Neural cell (in vitro differentiated cells): ENCODE data around the gene THAP12. TPM values are rescaled to one million over a fixed set of nuclear protein-coding genes. Genes with fewer than 3 reads are reported as not detected.

Source experiments
- H2AFZ ChIP-seq: fragments of 200-600, 300-800 bp; sonication (generic), shearing (Covaris generic); 2 replicates; pipeline ENCODE4 v1.6.0; 2014; ENCODE audit warnings: low read depth, mild to moderate bottlenecking, antibody characterized with exemption, low read length, moderate library complexity
- H3F3A ChIP-seq: fragments of 200-600 bp; shearing (Covaris generic); 2 replicates; pipeline ENCODE4 v1.6.1; 2016; ENCODE audit warnings: mild to moderate bottlenecking, moderate library complexity, mixed read lengths, antibody characterized with exemption, low read length; ENCODE audit not compliant: insufficient read depth, poor library complexity, severe bottlenecking
- H3K27ac ChIP-seq: fragments of 200-600, 300-800 bp; sonication (generic), shearing (Covaris generic); 2 replicates; pipeline ENCODE4 v1.5.1; 2014; ENCODE audit warnings: mild to moderate bottlenecking, low read length, moderate library complexity
- H3K27me3 ChIP-seq: fragments of 300-800, 200-600 bp; sonication (generic), shearing (Covaris generic); 2 replicates; pipeline ENCODE4 v1.6.0; 2014; ENCODE audit warnings: mild to moderate bottlenecking, low read depth, low read length, moderate library complexity; ENCODE audit not compliant: insufficient read depth
- H3K36me3 ChIP-seq: fragments of 300-800, 200-600 bp; sonication (generic), shearing (Covaris generic); 2 replicates; pipeline ENCODE4 v1.5.1; 2014; ENCODE audit warnings: mild to moderate bottlenecking, antibody characterized with exemption, low read length, moderate library complexity; ENCODE audit not compliant: insufficient read depth
- H3K4me2 ChIP-seq: fragments of 300-800, 200-600 bp; sonication (generic), shearing (Covaris generic); 2 replicates; pipeline ENCODE4 v1.6.0; 2014; ENCODE audit warnings: mild to moderate bottlenecking, low read length
- H3K4me3 ChIP-seq: fragments of 300-800, 200-600 bp; sonication (generic), shearing (Covaris generic); 2 replicates; pipeline ENCODE4 v1.5.1; 2014; ENCODE audit warnings: mild to moderate bottlenecking, low read length, moderate library complexity
- H3K79me2 ChIP-seq: fragments of 200-600 bp; shearing (Covaris generic); replicated peaks from 2 replicates; pipeline ENCODE4 v1.6.0; 2014; ENCODE audit warnings: mild to moderate bottlenecking, low read length, moderate library complexity; ENCODE audit not compliant: insufficient read depth
- H3K9ac ChIP-seq: fragments of 300-800, 200-600 bp; sonication (generic), shearing (Covaris generic); 2 replicates; pipeline ENCODE4 v1.6.1; 2016; ENCODE audit warnings: mild to moderate bottlenecking, low read length, mixed read lengths
- H3K9me2 ChIP-seq: fragments of 200-600 bp; shearing (Covaris generic); 2 replicates; pipeline ENCODE4 v1.6.1; 2016; ENCODE audit warnings: mild to moderate bottlenecking, low read length, mixed read lengths; ENCODE audit not compliant: insufficient read depth
- H3K9me3 ChIP-seq: fragments of 200-600, 300-800 bp; sonication (generic), shearing (Covaris generic); 2 replicates; pipeline ENCODE4 v1.6.1; 2016; ENCODE audit warnings: mild to moderate bottlenecking, mixed run types, low read length, moderate library complexity, mixed read lengths
- H4K20me1 ChIP-seq: fragments of 200-600 bp; shearing (Covaris generic); 2 replicates; pipeline ENCODE4 v1.6.1; 2016; ENCODE audit warnings: mild to moderate bottlenecking, mixed run types; ENCODE audit not compliant: insufficient read depth
- CTCF ChIP-seq: fragments of 450-650 bp; IDR thresholded peaks from 2 replicates; pipeline ENCODE4 v1.5.1; 2014; ENCODE audit warnings: antibody characterized with exemption, mild to moderate bottlenecking, moderate library complexity; ENCODE audit not compliant: poor library complexity, severe bottlenecking
- EP300 ChIP-seq: fragments of 450-650 bp; conservative IDR thresholded peaks from 2 replicates; pipeline ENCODE4 v1.6.1; 2014; ENCODE audit warnings: antibody characterized with exemption, mild to moderate bottlenecking, moderate library complexity; ENCODE audit not compliant: poor library complexity, severe bottlenecking
- EZH2 ChIP-seq: fragments of 200-600, 300-800 bp; shearing (Covaris generic), sonication (generic); IDR thresholded peaks from 2 replicates; pipeline ENCODE4 v1.6.1; 2014; ENCODE audit warnings: antibody characterized with exemption, low read length, borderline replicate concordance, mild to moderate bottlenecking; ENCODE audit not compliant: insufficient read depth, poor library complexity, severe bottlenecking
- MXI1 ChIP-seq: fragments of 450-650 bp; conservative IDR thresholded peaks from 2 replicates; pipeline ENCODE4 v1.6.1; 2014; ENCODE audit warnings: antibody characterized with exemption, mild to moderate bottlenecking; ENCODE audit not compliant: poor library complexity, severe bottlenecking
- POLR2AphosphoS5 ChIP-seq: IDR thresholded peaks from 2 replicates; pipeline ENCODE4 v1.6.1; 2012
- RAD21 ChIP-seq: fragments of 450-650 bp; conservative IDR thresholded peaks from 2 replicates; pipeline ENCODE4 v1.6.1; 2014; ENCODE audit warnings: antibody characterized with exemption, mild to moderate bottlenecking, moderate library complexity
- REST ChIP-seq: IDR thresholded peaks from 2 replicates; pipeline ENCODE4 v1.6.1; 2012; ENCODE audit warnings: borderline replicate concordance
- SMC3 ChIP-seq: fragments of 450-650 bp; conservative IDR thresholded peaks from 2 replicates; pipeline ENCODE4 v1.6.1; 2014; ENCODE audit warnings: antibody characterized with exemption, mild to moderate bottlenecking, moderate library complexity; ENCODE audit not compliant: poor library complexity
- TAF1 ChIP-seq: IDR thresholded peaks from 2 replicates; pipeline ENCODE4 v1.6.1; 2012; ENCODE audit warnings: low read depth
- polyA plus RNA-seq: library from polyadenylated mRNA; depleted of rRNA; stranded (reverse); fragments of >200 nt; gene quantifications from 2 replicates; pipeline ENCODE4 v1.2.3, GENCODE V29; 2014

THAP12 gene
- polyA plus RNA-seq, 1 donor from 2014 or later, result 110 TPM

GRCh38 chr11:76355172-76355571, 25.8 kb downstream of the THAP12 start:
- no peaks in the 10 kb centered on the region for H3K9me3 ChIP-seq
- H3K4me3 ChIP-seq, result no peak overlapping the region
- no peaks in the 10 kb centered on the region for H3F3A ChIP-seq
- H3K27ac ChIP-seq, result no peak overlapping the region
- H3K79me2 ChIP-seq, result no peaks in the 10 kb centered on the region
- no peaks in the 10 kb centered on the region for H3K36me3 ChIP-seq
- no peaks in the 10 kb centered on the region for H3K27me3 ChIP-seq
- no peaks in the 10 kb centered on the region for H3K9me2 ChIP-seq
- no peak overlapping the region for H2AFZ ChIP-seq
- H3K9ac ChIP-seq, result no peak overlapping the region
- H3K4me2 ChIP-seq, result no peak overlapping the region
- TF ChIP-seq TAF1, result no peak
- H4K20me1 ChIP-seq, result no peaks in the 10 kb centered on the region

- no peaks in the 10 kb centered on the region for H3K9me3 ChIP-seq
- no peak for TF ChIP-seq CTCF
- no peak for TF ChIP-seq RAD21
- TF ChIP-seq MXI1, result no peak
- no peak for TF ChIP-seq EZH2
- no peak for TF ChIP-seq POLR2AphosphoS5
- no peak for TF ChIP-seq TAF1
- no peak for TF ChIP-seq EP300
- no peak for TF ChIP-seq SMC3
- TF ChIP-seq REST, result no peak
- no peak overlapping the region for H3K27ac ChIP-seq
- no peaks in the 10 kb centered on the region for H3F3A ChIP-seq
- no peaks in the 10 kb centered on the region for H4K20me1 ChIP-seq
- no peak overlapping the region for H2AFZ ChIP-seq
- no peaks in the 10 kb centered on the region for H3K36me3 ChIP-seq
- H3K4me3 ChIP-seq, result no peak overlapping the region
- no peaks in the 10 kb centered on the region for H3K27me3 ChIP-seq
- H3K4me2 ChIP-seq, result no peak overlapping the region
- no peaks in the 10 kb centered on the region for H3K79me2 ChIP-seq
- H3K9me2 ChIP-seq, result no peaks in the 10 kb centered on the region
- H3K9ac ChIP-seq, result no peak overlapping the region
These were observed 32.6 kb downstream of the THAP12 start for GRCh38 chr11:76348348-76348747.

GRCh38 chr11:76347466-76347865, 33.5 kb downstream of the THAP12 start:
- TF ChIP-seq EZH2 (no peak), EP300 (no peak)
- no peaks in the 10 kb centered on the region for H3K27me3 ChIP-seq
- no peak overlapping the region for H3K9ac ChIP-seq
- no peaks in the 10 kb centered on the region for H3K36me3 ChIP-seq
- no peaks in the 10 kb centered on the region for H3K9me3 ChIP-seq
- H3F3A ChIP-seq, result no peaks in the 10 kb centered on the region
- H3K4me2 ChIP-seq, result no peak overlapping the region
- H3K79me2 ChIP-seq, result no peaks in the 10 kb centered on the region
- H4K20me1 ChIP-seq, result no peaks in the 10 kb centered on the region
- no peak overlapping the region for H3K27ac ChIP-seq
- no peak overlapping the region for H2AFZ ChIP-seq
- no peaks in the 10 kb centered on the region for H3K9me2 ChIP-seq
- no peak overlapping the region for H3K4me3 ChIP-seq
